Measurements from ENCODE around the gene MYO16.

DNA sequence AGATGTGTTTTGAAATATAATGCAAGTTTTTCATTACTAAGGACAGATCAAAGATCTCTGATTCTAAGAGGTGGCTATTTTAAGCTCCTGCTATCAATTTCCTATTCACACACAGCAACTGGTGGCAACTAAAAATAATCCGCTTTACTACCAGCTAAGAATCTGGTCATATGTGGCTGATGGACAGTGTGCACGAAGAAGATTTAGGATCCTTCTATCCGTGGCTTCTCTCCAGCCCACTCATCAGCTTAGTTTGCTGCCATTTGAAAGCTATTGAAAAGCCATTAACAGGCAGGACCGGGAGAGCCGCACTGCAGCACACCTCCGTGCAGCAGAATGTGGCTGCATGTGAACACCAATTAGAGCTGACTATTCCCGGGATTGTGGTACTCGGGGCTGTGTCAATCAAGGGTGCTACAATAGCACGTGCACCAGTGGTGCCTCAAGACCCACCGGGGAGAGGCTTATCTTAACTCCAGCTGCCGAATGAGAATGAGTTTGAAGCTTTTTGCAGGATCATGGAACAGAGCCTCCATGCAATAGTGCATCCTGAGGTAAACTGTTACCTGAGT is at the start of gene MYO16:
- TF ChIP-seq ZFX (IDR thresholded peaks at IDR 0.05): no peak
- TF ChIP-seq, protein P1, sequence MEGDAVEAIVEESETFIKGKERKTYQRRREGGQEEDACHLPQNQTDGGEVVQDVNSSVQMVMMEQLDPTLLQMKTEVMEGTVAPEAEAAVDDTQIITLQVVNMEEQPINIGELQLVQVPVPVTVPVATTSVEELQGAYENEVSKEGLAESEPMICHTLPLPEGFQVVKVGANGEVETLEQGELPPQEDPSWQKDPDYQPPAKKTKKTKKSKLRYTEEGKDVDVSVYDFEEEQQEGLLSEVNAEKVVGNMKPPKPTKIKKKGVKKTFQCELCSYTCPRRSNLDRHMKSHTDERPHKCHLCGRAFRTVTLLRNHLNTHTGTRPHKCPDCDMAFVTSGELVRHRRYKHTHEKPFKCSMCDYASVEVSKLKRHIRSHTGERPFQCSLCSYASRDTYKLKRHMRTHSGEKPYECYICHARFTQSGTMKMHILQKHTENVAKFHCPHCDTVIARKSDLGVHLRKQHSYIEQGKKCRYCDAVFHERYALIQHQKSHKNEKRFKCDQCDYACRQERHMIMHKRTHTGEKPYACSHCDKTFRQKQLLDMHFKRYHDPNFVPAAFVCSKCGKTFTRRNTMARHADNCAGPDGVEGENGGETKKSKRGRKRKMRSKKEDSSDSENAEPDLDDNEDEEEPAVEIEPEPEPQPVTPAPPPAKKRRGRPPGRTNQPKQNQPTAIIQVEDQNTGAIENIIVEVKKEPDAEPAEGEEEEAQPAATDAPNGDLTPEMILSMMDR (conservative IDR thresholded peaks at IDR 0.05): no peak

All from C4-2B (cell line).